ENCODE measurements around the gene HAGH.

HAGH gene

DNA sequence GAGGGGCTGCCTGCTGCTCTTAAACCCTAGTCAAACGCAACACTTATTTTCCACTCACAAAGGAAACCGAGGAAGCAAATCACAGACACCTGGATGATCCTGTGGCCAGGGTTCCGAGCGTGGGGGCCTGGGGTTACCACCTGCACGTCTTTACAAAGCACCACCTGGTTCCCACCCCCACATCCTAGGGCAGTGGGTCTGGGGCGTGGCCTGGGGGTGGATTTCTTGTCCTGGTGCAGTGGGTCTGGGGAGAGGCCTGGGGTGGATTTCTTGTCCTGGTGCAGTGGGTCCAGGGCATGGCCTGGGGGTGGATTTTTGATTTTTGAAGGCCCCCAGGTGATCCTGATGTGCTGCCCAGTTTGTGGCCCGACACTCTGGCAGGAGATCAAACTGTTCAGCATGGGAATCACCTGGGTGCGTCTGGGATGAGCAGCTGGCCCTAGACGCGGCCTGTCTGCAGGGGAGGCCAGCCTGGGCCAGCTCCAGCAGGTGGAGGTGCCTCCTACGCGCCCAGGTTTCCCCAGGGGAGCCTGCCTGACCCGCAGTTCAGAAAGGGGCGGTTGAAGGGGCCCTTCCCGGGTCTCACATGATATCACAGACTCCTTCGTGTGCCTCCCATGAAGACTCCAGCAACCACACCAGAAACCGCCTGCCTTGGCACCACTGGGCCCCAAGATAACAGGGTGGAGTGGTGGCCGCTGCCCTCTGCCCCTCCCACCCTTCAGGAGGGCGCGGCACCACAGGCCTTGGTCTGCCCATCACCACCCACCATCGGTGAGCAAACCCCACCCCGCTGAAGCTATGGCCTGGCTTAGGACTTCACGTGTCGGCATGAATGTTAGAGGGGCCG, 6.3 kb downstream of the HAGH start:
- H3K27ac ChIP-seq: no peak overlapping the region
- H3K79me2 ChIP-seq: peaks cover 46% of the 10 kb centered on the region
- no peaks in the 10 kb centered on the region for H3K9me3 ChIP-seq (ENCODE audit: control insufficient read depth, low read length)
- no peaks in the 10 kb centered on the region for H3K36me3 ChIP-seq (ENCODE audit: control insufficient read depth, insufficient read depth, low read length)
- TF ChIP-seq, protein P1, sequence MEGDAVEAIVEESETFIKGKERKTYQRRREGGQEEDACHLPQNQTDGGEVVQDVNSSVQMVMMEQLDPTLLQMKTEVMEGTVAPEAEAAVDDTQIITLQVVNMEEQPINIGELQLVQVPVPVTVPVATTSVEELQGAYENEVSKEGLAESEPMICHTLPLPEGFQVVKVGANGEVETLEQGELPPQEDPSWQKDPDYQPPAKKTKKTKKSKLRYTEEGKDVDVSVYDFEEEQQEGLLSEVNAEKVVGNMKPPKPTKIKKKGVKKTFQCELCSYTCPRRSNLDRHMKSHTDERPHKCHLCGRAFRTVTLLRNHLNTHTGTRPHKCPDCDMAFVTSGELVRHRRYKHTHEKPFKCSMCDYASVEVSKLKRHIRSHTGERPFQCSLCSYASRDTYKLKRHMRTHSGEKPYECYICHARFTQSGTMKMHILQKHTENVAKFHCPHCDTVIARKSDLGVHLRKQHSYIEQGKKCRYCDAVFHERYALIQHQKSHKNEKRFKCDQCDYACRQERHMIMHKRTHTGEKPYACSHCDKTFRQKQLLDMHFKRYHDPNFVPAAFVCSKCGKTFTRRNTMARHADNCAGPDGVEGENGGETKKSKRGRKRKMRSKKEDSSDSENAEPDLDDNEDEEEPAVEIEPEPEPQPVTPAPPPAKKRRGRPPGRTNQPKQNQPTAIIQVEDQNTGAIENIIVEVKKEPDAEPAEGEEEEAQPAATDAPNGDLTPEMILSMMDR (IDR thresholded peaks at IDR 0.05): no peak
- H2AFZ ChIP-seq: no peak overlapping the region
- no peaks in the 10 kb centered on the region for H3K27me3 ChIP-seq (ENCODE audit: control insufficient read depth, insufficient read depth, low read length)
- H3K9ac ChIP-seq: no peak overlapping the region
- H3K4me3 ChIP-seq (ENCODE audit: low read depth, low read length): no peak overlapping the region
- peaks cover under 1% of the 10 kb centered on the region for H3K4me1 ChIP-seq
- H3K4me2 ChIP-seq (ENCODE audit: low read length): no peak overlapping the region

DNA sequence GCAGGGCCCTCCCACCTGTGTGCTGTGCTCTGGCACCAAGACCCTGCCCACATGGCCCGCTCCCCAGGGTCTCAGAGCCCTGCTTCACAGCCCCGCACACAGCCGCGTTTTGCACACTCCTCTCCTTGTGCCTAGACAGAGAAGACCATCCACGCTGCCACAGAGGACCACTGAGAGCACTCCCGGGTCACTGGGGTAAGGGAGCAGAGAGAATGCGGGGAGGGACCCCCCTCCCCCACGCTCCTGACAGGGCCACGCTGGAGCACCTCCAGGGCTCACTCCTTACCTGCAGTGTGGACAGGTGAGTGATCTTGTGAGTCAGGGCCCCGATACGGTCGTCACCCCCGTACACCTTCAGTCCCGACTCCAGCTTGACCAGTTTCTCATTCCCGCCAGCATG, 7.0 kb downstream of the HAGH start:
- Histone ChIP-seq H3K36me3 (ENCODE audit: control insufficient read depth, insufficient read depth, low read length) (no peaks in the 10 kb centered on the region), H3K4me2 (ENCODE audit: low read length) (no peak overlapping the region)

DNA sequence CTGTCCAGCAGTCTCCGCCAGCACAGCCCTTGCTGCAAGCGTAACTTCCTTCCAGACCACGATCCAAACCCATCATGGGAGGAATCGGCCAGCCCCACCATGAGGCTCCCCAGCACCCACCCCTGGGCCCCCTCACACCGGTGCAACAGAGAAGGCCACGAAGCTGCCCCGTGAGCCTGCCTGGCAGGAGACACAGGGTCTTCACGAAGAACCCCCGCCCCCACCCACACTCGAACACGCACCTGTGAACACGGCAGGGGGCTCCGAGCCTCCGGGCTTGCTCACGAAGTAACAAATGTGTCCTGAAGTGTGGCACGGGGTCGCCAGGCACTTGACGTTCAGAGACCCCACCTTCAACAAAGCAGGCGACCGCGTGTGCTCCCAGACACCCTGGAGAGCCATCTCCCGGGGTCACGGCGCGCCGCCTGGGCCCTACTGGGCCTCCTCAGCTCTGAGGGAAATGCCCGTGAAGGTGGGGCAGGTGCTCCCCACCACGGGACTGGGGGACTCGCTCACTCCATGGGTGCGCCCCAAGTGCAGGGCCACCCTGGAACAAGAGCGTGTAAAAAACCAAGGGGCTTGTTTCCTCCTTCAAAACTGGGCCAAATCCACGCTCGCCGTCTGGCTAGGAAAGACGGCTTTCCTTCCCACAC, 7.6 kb downstream of the HAGH start:
- Histone ChIP-seq H2AFZ (no peak overlapping the region), H3K36me3 (ENCODE audit: control insufficient read depth, insufficient read depth, low read length) (no peaks in the 10 kb centered on the region), H3K9ac (no peak overlapping the region), H3K4me3 (ENCODE audit: low read depth, low read length) (no peak overlapping the region), H3K4me2 (ENCODE audit: low read length) (no peak overlapping the region), H3K27me3 (ENCODE audit: control insufficient read depth, insufficient read depth, low read length) (no peaks in the 10 kb centered on the region), H3K9me3 (ENCODE audit: control insufficient read depth, low read length) (no peaks in the 10 kb centered on the region), H3K4me1 (no peaks in the 10 kb centered on the region), H3K27ac (no peak overlapping the region), H3K79me2 (peaks cover 37% of the 10 kb centered on the region)
- TF ChIP-seq, protein P1 (IDR thresholded peaks at IDR 0.05): no peak

More for the DNA sequence above, 7.0 kb downstream of the HAGH start:
- TF ChIP-seq, protein P1 (IDR thresholded peaks at IDR 0.05): no peak
- H2AFZ ChIP-seq: no peak overlapping the region
- H3K9me3 ChIP-seq (ENCODE audit: control insufficient read depth, low read length): no peaks in the 10 kb centered on the region
- H3K27me3 ChIP-seq (ENCODE audit: control insufficient read depth, insufficient read depth, low read length): no peaks in the 10 kb centered on the region
- no peak overlapping the region for H3K4me3 ChIP-seq (ENCODE audit: low read depth, low read length)
- H3K27ac ChIP-seq: no peak overlapping the region
- H3K79me2 ChIP-seq: peaks cover 42% of the 10 kb centered on the region
- H3K4me1 ChIP-seq: no peaks in the 10 kb centered on the region
- no peak overlapping the region for H3K9ac ChIP-seq

DNA sequence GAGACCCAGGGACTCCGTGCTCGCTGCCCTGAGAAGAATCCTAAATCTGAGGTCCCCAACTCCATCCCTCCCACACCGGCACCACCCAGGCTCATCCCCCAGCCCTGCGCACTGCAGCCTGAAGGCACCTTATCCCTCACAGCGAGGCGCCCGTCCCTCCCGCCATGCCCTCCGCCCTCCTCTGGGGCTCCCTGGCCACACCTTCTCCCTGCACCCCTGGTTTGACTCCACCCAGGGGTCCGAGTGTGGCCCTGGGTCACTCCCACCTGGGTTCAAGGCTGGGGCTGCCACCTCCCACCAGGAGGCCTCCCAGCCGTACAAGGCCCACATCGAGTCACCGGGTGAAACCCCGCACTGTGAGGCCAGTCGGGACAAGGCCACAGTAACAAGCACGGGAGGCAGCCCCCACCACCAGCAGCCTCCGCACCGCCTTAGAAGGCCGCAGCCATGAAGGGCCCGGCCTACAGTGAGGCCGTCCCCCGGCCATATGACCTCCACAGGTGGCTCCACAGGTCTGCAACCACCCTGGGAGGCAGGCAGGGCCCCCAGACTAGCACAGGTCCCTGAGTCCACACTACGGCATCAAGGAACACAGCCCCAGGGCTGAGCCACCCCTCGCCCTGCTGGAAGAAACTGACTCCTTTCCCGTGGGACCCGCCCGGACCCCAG, 8.3 kb downstream of the HAGH start:
- no peaks in the 10 kb centered on the region for H3K9me3 ChIP-seq (ENCODE audit: control insufficient read depth, low read length)
- peaks cover 34% of the 10 kb centered on the region for H3K79me2 ChIP-seq
- no peak overlapping the region for H3K27ac ChIP-seq
- H3K4me1 ChIP-seq: no peaks in the 10 kb centered on the region
- no peak overlapping the region for H2AFZ ChIP-seq
- no peak overlapping the region for H3K4me2 ChIP-seq (ENCODE audit: low read length)
- no peaks in the 10 kb centered on the region for H3K36me3 ChIP-seq (ENCODE audit: control insufficient read depth, insufficient read depth, low read length)
- no peaks in the 10 kb centered on the region for H3K27me3 ChIP-seq (ENCODE audit: control insufficient read depth, insufficient read depth, low read length)
- TF ChIP-seq, protein P1 (IDR thresholded peaks at IDR 0.05): no peak
- no peak overlapping the region for H3K9ac ChIP-seq
- H3K4me3 ChIP-seq (ENCODE audit: low read depth, low read length): no peak overlapping the region
